HG03521 (cell line): ENCODE measurements around the gene INPP4B.

Experiments
- ATAC-seq: cut with Tn5 transposase; IDR thresholded peaks from one replicate; pipeline ENCODE4 v1.9.1; 2021; ENCODE audit warnings: mild to moderate bottlenecking, moderate library complexity; ENCODE audit not compliant: unreplicated experiment

The INPP4B gene

GRCh38 chr4:142318280-142318679 lies 527.8 kb downstream of the INPP4B start:
- no peak for ATAC-seq

- no peak for ATAC-seq
Observed at GRCh38 chr4:142316913-142317312, 529.2 kb downstream of the INPP4B start.

GRCh38 chr4:142316025-142316424 lies 530.1 kb downstream of the INPP4B start:
- ATAC-seq: no peak

GRCh38 chr4:142314686-142315085 lies 531.4 kb downstream of the INPP4B start:
- ATAC-seq: no peak

- ATAC-seq: no peak
Observed at GRCh38 chr4:142314247-142314646, 531.9 kb downstream of the INPP4B start.

GRCh38 chr4:142312391-142312790 lies 533.7 kb downstream of the INPP4B start:
- ATAC-seq: no peak

GRCh38 chr4:142311916-142312315 lies 534.2 kb downstream of the INPP4B start:
- ATAC-seq: no peak

- ATAC-seq: no peak
Observed at GRCh38 chr4:142309772-142310171, 536.3 kb downstream of the INPP4B start.

- ATAC-seq: no peak
Observed at GRCh38 chr4:142307857-142308256, 538.2 kb downstream of the INPP4B start.

- ATAC-seq: no peak
Observed at GRCh38 chr4:142297313-142297712, 548.8 kb downstream of the INPP4B start.

GRCh38 chr4:142293536-142293935 lies 552.6 kb downstream of the INPP4B start:
- ATAC-seq: no peak

- ATAC-seq: no peak
Observed at GRCh38 chr4:142292231-142292630, 553.9 kb downstream of the INPP4B start.

- no peak for ATAC-seq
Observed at GRCh38 chr4:142291299-142292050, 554.6 kb downstream of the INPP4B start.

- no peak for ATAC-seq
Observed at GRCh38 chr4:142287371-142287770, 558.7 kb downstream of the INPP4B start.

GRCh38 chr4:142285222-142285583 lies 560.9 kb downstream of the INPP4B start:
- ATAC-seq: no peak

GRCh38 chr4:142284402-142285221 lies 561.5 kb downstream of the INPP4B start:
- no peak for ATAC-seq

- ATAC-seq: no peak
Observed at GRCh38 chr4:142282870-142283431, 563.1 kb downstream of the INPP4B start.

GRCh38 chr4:142281999-142282398 lies 564.1 kb downstream of the INPP4B start:
- no peak for ATAC-seq

GRCh38 chr4:142278663-142279062 lies 567.4 kb downstream of the INPP4B start:
- ATAC-seq: no peak

- no peak for ATAC-seq
Observed at GRCh38 chr4:142278171-142278570, 567.9 kb downstream of the INPP4B start.

GRCh38 chr4:142274137-142274536 lies 572.0 kb downstream of the INPP4B start:
- ATAC-seq: no peak

- ATAC-seq: no peak
Observed at GRCh38 chr4:142272452-142272851, 573.6 kb downstream of the INPP4B start.
